OCI-LY3 (cell line): ENCODE results near the gene TRIM37.
"Not testable (repeated sequence)": the region's sequence is repeated elsewhere in the genome, so short reads cannot be mapped to it uniquely, and the experiment has no call there.

Source experiments
- H2AFZ ChIP-seq: fragments of 200-600, 300-600 bp; shearing (Covaris generic); 2 replicates; pipeline ENCODE4 v1.6.0; 2014; ENCODE audit warnings: antibody characterized with exemption, low read depth, low read length
- H3K27ac ChIP-seq: fragments of 200-600, 300-600 bp; sonication (generic); 2 replicates; pipeline ENCODE4 v1.5.1; 2014; ENCODE audit warnings: mild to moderate bottlenecking, low read length, moderate library complexity, mixed read lengths
- H3K27me3 ChIP-seq: fragments of 200-600, 300-600 bp; sonication (generic); 2 replicates; pipeline ENCODE4 v1.6.1; 2014; ENCODE audit warnings: low read depth, low read length, mixed read lengths
- H3K36me3 ChIP-seq: fragments of 200-600, 300-600 bp; sonication (generic); replicated peaks from 2 replicates; pipeline ENCODE3; 2014; ENCODE audit warnings: low read depth, low read length, mixed read lengths
- H3K4me1 ChIP-seq: fragments of 300-600, 200-600 bp; sonication (generic); 2 replicates; pipeline ENCODE4 v1.6.1; 2014; ENCODE audit warnings: low read length, mixed read lengths
- H3K4me2 ChIP-seq: fragments of 200-600, 300-600 bp; sonication (generic); 2 replicates; pipeline ENCODE4 v1.6.1; 2014; ENCODE audit warnings: low read length, mixed read lengths
- H3K4me3 ChIP-seq: fragments of 300-600, 200-600 bp; sonication (generic); 2 replicates; pipeline ENCODE4 v1.5.1; 2014; ENCODE audit warnings: antibody characterized with exemption, mild to moderate bottlenecking, low read length, moderate library complexity
- H3K79me2 ChIP-seq: fragments of 300-600, 200-600 bp; shearing (Covaris generic); 2 replicates; pipeline ENCODE4 v1.6.1; 2014; ENCODE audit warnings: mild to moderate bottlenecking, low read length, mixed read lengths
- H3K9ac ChIP-seq: fragments of 300-600, 200-600 bp; shearing (Covaris generic); 2 replicates; pipeline ENCODE4 v1.6.0; 2014; ENCODE audit warnings: mild to moderate bottlenecking, low read length, moderate library complexity
- H3K9me3 ChIP-seq: fragments of 200-600, 300-600 bp; shearing (Covaris generic); 2 replicates; pipeline ENCODE4 v1.6.1; 2014; ENCODE audit warnings: low read length, mixed read lengths; ENCODE audit not compliant: insufficient read depth
- H4K20me1 ChIP-seq: fragments of 200-600, 300-600 bp; sonication (generic); 2 replicates; pipeline ENCODE4 v1.6.1; 2016; ENCODE audit warnings: low read length, mixed read lengths; ENCODE audit not compliant: insufficient read depth
- CTCF ChIP-seq: fragments of 200-600, 300-600 bp; sonication (generic); IDR thresholded peaks from 2 replicates; pipeline ENCODE4 v1.5.1; 2014; ENCODE audit warnings: antibody characterized with exemption, low read length, low read depth
- EZH2phosphoT487 ChIP-seq: fragments of 200-600 bp; shearing (Covaris generic); IDR thresholded peaks from 2 replicates; pipeline ENCODE4 v1.6.1; 2018; ENCODE audit warnings: antibody characterized with exemption, mixed run types, low read depth

The TRIM37 gene

GRCh38 chr17:58956997-58957724 lies 149.5 kb downstream of the TRIM37 start:
- Histone ChIP-seq H4K20me1 (no peaks in the 10 kb centered on the region), H3K79me2 (peaks cover 3% of the 10 kb centered on the region; the same call in 1 of the 2 replicates), H3K27me3 (no peaks in the 10 kb centered on the region), H3K36me3 (peaks cover 10% of the 10 kb centered on the region), H3K9me3 (peaks cover 10% of the 10 kb centered on the region), H3K4me1 (peaks cover 27% of the 10 kb centered on the region), H2AFZ (no peak overlapping the region), H3K27ac (no peak overlapping the region), H3K4me2 (no peak overlapping the region), H3K9ac (no peak overlapping the region), H3K4me3 (no peak overlapping the region)
- TF ChIP-seq EZH2phosphoT487, result no peak
- TF ChIP-seq CTCF, result no peak

DNA sequence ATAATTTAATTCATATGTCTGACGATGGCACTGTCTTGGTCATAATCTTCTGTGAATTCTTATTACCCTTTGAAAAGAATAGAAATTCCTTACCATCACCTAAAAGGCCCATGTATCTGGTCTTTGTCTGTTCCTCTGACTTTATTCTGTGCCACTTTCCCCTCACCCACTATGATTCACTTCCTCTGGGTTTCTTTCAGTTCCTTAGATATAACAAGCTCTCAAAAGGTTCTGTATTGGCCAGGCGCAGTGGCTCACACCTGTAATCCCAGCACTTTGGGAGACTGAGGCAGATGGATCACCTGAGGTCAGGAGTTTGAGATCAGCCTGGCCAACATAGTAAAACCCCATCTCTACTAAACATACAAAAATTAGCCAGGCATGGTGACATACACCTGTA lies 152.3 kb downstream of the TRIM37 start:
- Histone ChIP-seq H2AFZ (0 out of 2 replicates have a peak overlapping the region, but pooled peaks have one; percentile 19), H3K36me3 (peaks cover 23% of the 10 kb centered on the region), H3K4me3 (peak overlapping the region; percentile 31; the same call in 1 of the 2 replicates), H3K4me2 (peak overlapping the region; percentile 61), H3K9ac (peak overlapping the region; percentile 3; the same call in 1 of the 2 replicates), H3K27ac (peak overlapping the region; percentile 80), H3K9me3 (peaks cover 28% of the 10 kb centered on the region), H3K4me1 (peaks cover 21% of the 10 kb centered on the region)
- H3K27me3 ChIP-seq, H4K20me1 ChIP-seq, H3K79me2 ChIP-seq: not testable (repeated sequence)

- TF ChIP-seq EZH2phosphoT487 (no peak), CTCF (no peak)
- H3K36me3 ChIP-seq, result peaks cover 34% of the 10 kb centered on the region
- no peaks in the 10 kb centered on the region for H3K27me3 ChIP-seq
- H3K4me2 ChIP-seq, result peak overlapping the region; percentile 62
- peaks cover 55% of the 10 kb centered on the region for H3K4me1 ChIP-seq
- H2AFZ ChIP-seq, result no peak overlapping the region; the same call in 1 of the 2 replicates
- H3K27ac ChIP-seq, result peak overlapping the region; percentile 85
- peak overlapping the region; percentile 8; the same call in 1 of the 2 replicates for H3K4me3 ChIP-seq
- no peaks in the 10 kb centered on the region for H4K20me1 ChIP-seq
- peaks cover 6% of the 10 kb centered on the region for H3K79me2 ChIP-seq
- H3K9me3 ChIP-seq, result peaks cover 31% of the 10 kb centered on the region
- peak overlapping the region; percentile 27; the same call in 1 of the 2 replicates for H3K9ac ChIP-seq
These were observed 158.9 kb downstream of the TRIM37 start for GRCh38 chr17:58947824-58948223.

- peaks cover 55% of the 10 kb centered on the region for H3K4me1 ChIP-seq
- no peak overlapping the region; the same call in 1 of the 2 replicates for H2AFZ ChIP-seq
- TF ChIP-seq CTCF, result no peak
- TF ChIP-seq EZH2phosphoT487, result no peak
- H3K9ac ChIP-seq, result peak overlapping the region; percentile 27; the same call in 1 of the 2 replicates
- H3K4me3 ChIP-seq, result peak overlapping the region; percentile 8; the same call in 1 of the 2 replicates
- peak overlapping the region; percentile 85 for H3K27ac ChIP-seq
- H3K9me3 ChIP-seq, result peaks cover 29% of the 10 kb centered on the region
- H4K20me1 ChIP-seq, result no peaks in the 10 kb centered on the region
- no peaks in the 10 kb centered on the region for H3K27me3 ChIP-seq
- peaks cover 6% of the 10 kb centered on the region for H3K79me2 ChIP-seq
- H3K4me2 ChIP-seq, result peak overlapping the region; percentile 62
- peaks cover 33% of the 10 kb centered on the region for H3K36me3 ChIP-seq
These were observed 159.3 kb downstream of the TRIM37 start for GRCh38 chr17:58947411-58947810.
